Endodermal cell (in vitro differentiated cells): ENCODE data around the gene RETREG2. TPM values are rescaled to one million over a fixed set of nuclear protein-coding genes. Genes with fewer than 3 reads are reported as not detected.

Experiments used
- DNase-seq: peaks from one replicate; pipeline ENCODE4 v3.0.0-alpha.2; 2017
- H3K27ac ChIP-seq: 2 replicates; pipeline ENCODE4 v1.5.1; 2013; ENCODE audit warnings: mild to moderate bottlenecking, low read depth, low read length, moderate library complexity
- H3K27me3 ChIP-seq: 2 replicates; pipeline ENCODE4 v1.6.1; 2013; ENCODE audit warnings: mild to moderate bottlenecking, low read length, moderate library complexity; ENCODE audit not compliant: insufficient read depth, control insufficient read depth, poor library complexity, severe bottlenecking
- H3K36me3 ChIP-seq: 2 replicates; pipeline ENCODE4 v1.7.0; 2013; ENCODE audit warnings: mild to moderate bottlenecking, low read length, moderate library complexity; ENCODE audit not compliant: control insufficient read depth, insufficient read depth
- H3K4me1 ChIP-seq: one replicate; pipeline ENCODE4 v1.7.0; 2013; ENCODE audit warnings: low read length; ENCODE audit not compliant: control insufficient read depth, insufficient read depth
- H3K4me3 ChIP-seq: 2 replicates; pipeline ENCODE4 v1.5.1; 2013; ENCODE audit warnings: mild to moderate bottlenecking, low read length, moderate library complexity
- H3K9ac ChIP-seq: 2 replicates; pipeline ENCODE4 v1.6.1; 2013; ENCODE audit warnings: mild to moderate bottlenecking, low read length, moderate library complexity; ENCODE audit not compliant: poor library complexity, severe bottlenecking; ENCODE audit errors: extremely low read depth
- H3K9me3 ChIP-seq: 2 replicates; pipeline ENCODE4 v1.6.1; 2013; ENCODE audit warnings: mild to moderate bottlenecking, low read length, moderate library complexity; ENCODE audit not compliant: control insufficient read depth
- H3K27ac Mint-ChIP-seq: 2 replicates; pipeline ENCODE4 v1.8.0; 2020; ENCODE audit warnings: mixed read lengths
- H3K27me3 Mint-ChIP-seq: 2 replicates; pipeline ENCODE4 v1.8.0; 2021; ENCODE audit warnings: mild to moderate bottlenecking, mixed read lengths; ENCODE audit not compliant: insufficient read depth
- H3K36me3 Mint-ChIP-seq: 2 replicates; pipeline ENCODE4 v1.8.0; 2020; ENCODE audit warnings: low read depth, mixed read lengths
- H3K4me1 Mint-ChIP-seq: 2 replicates; pipeline ENCODE4 v1.8.0; 2020; ENCODE audit warnings: mixed read lengths
- H3K4me3 Mint-ChIP-seq: 2 replicates; pipeline ENCODE4 v1.8.0; 2020; ENCODE audit warnings: mild to moderate bottlenecking, moderate library complexity, mixed read lengths
- H3K9me3 Mint-ChIP-seq: 2 replicates; pipeline ENCODE4 v1.8.0; 2020; ENCODE audit warnings: mild to moderate bottlenecking, mixed read lengths
- CTCF ChIP-seq: fragments of 200-600 bp; sonication (generic); conservative IDR thresholded peaks from 2 replicates; pipeline ENCODE4 v1.5.0; 2021; ENCODE audit warnings: antibody characterized with exemption, mild to moderate bottlenecking
- WGBS, 2 experiments: methylation state at CpG; one replicate each; pipeline versions ENCODE4 v1.1.5 to v1.1.7; 2013; ENCODE audit warnings: missing lambda C conversion rate in 2 of 2, mixed read lengths in 1 of 2; ENCODE audit not compliant: insufficient coverage in 1 of 2, insufficient read length in 1 of 2; 5-methylcytosine and 5-hydroxymethylcytosine counted together
- total RNA-seq, 2 donors: library from RNA; stranded (reverse); fragmentation: NEBNext Ultra II Directional in 1 of 2; extraction: Animal tissue kit (Norgen Biotek cat#: 25700) in 1 of 2; gene quantifications; 2 replicates in 1 of 2; 3 replicates in 1 of 2; pipeline ENCODE4 v1.2.1, GENCODE V29; 2021

Gene RETREG2
- total RNA-seq, 2 donors from 2014 or later: 67.0 to 73.4 TPM

GRCh38 chr2:219213026-219213415 lies 34.9 kb downstream of the RETREG2 start:
- Mint-ChIP-seq H3K4me3 (no peak overlapping the region), H3K27me3 (no peaks in the 10 kb centered on the region), H3K27ac (no peak overlapping the region), H3K4me1 (peaks cover 11% of the 10 kb centered on the region), H3K36me3 (peaks cover 58% of the 10 kb centered on the region), H3K9me3 (no peaks in the 10 kb centered on the region)
- Histone ChIP-seq H3K9me3 (no peaks in the 10 kb centered on the region), H3K4me1 (no peaks in the 10 kb centered on the region), H3K27ac (no peak overlapping the region), H3K36me3 (peaks cover 66% of the 10 kb centered on the region), H3K4me3 (no peak overlapping the region), H3K27me3 (no peaks in the 10 kb centered on the region), H3K9ac (no peak overlapping the region)
- TF ChIP-seq CTCF: no peak
- WGBS, 2 experiments: 92 to 96% methylated on average over 7 to 8 of the region's 8 CpGs
- DNase-seq: no peak

GRCh38 chr2:219213486-219214071 lies 35.5 kb downstream of the RETREG2 start:
- H3K36me3 Mint-ChIP-seq: peaks cover 52% of the 10 kb centered on the region
- no peaks in the 10 kb centered on the region for H3K27me3 Mint-ChIP-seq
- no peak overlapping the region for H3K27ac Mint-ChIP-seq
- WGBS, 2 experiments: 97 to 100% methylated on average over 9 to 10 of the region's 10 CpGs
- Histone ChIP-seq H3K4me1 (no peaks in the 10 kb centered on the region), H3K36me3 (peaks cover 61% of the 10 kb centered on the region), H3K27ac (no peak overlapping the region), H3K4me3 (no peak overlapping the region), H3K9me3 (no peaks in the 10 kb centered on the region), H3K27me3 (no peaks in the 10 kb centered on the region), H3K9ac (no peak overlapping the region)
- H3K4me3 Mint-ChIP-seq: no peak overlapping the region
- no peaks in the 10 kb centered on the region for H3K9me3 Mint-ChIP-seq
- no peak for TF ChIP-seq CTCF
- peaks cover 12% of the 10 kb centered on the region for H3K4me1 Mint-ChIP-seq
- DNase-seq: no peak

- Histone ChIP-seq H3K36me3 (peaks cover 55% of the 10 kb centered on the region), H3K27me3 (no peaks in the 10 kb centered on the region), H3K4me1 (no peaks in the 10 kb centered on the region), H3K4me3 (no peak overlapping the region), H3K27ac (no peak overlapping the region), H3K9ac (no peak overlapping the region), H3K9me3 (no peaks in the 10 kb centered on the region)
- H3K27ac Mint-ChIP-seq: no peak overlapping the region
- DNase-seq: no peak
- H3K36me3 Mint-ChIP-seq: peaks cover 47% of the 10 kb centered on the region
- no peak overlapping the region for H3K4me3 Mint-ChIP-seq
- no peak for TF ChIP-seq CTCF
- H3K9me3 Mint-ChIP-seq: no peaks in the 10 kb centered on the region
- H3K4me1 Mint-ChIP-seq: peaks cover 14% of the 10 kb centered on the region
- no peaks in the 10 kb centered on the region for H3K27me3 Mint-ChIP-seq
- WGBS, 2 experiments: 96 to 98% methylated on average over 15 of the region's 15 CpGs
Observed at GRCh38 chr2:219214141-219214540, 36.1 kb downstream of the RETREG2 start.
